IMR-90 (cell line): ENCODE data around the gene BPIFA1. TPM values are rescaled to one million over a fixed set of nuclear protein-coding genes. Genes with fewer than 3 reads are reported as not detected.

ENCODE experiments used
- ATAC-seq: fragments of 200-7000 bp; cut with Tn5 transposase; 2 replicates; pipeline ENCODE4 v1.9.1; 2020; ENCODE audit warnings: low read depth, mild to moderate bottlenecking, moderate library complexity
- BruUV-seq: library from RNA; stranded (reverse); fragments of 400-500 nt; replicated peaks from 2 replicates; lab custom pipeline; 2021; lab: Mats Ljungman, UMichigan
- CTCF ChIA-PET: fragments of 300-600 bp; formaldehyde crosslinking; extraction: SDS; loops from one replicate; lab custom pipeline; 2021; ENCODE audit warnings: antibody characterized with exemption; lab: Yijun Ruan, JAX
- POLR2A ChIA-PET: fragments of 300-600 bp; sonication (Branson Sonifier 250); formaldehyde crosslinking; loops from one replicate; lab custom pipeline; 2022; ENCODE audit warnings: antibody characterized with exemption; ENCODE audit not compliant: unreplicated experiment; lab: Charles Lee
- DNase-seq: peaks from one replicate; pipeline ENCODE4 v3.0.0; 2013
- H2AFZ ChIP-seq: replicated peaks from 2 replicates; pipeline ENCODE3; 2013; ENCODE audit warnings: low read length, mild to moderate bottlenecking; ENCODE audit not compliant: poor library complexity
- H2AK5ac ChIP-seq: 2 replicates; pipeline ENCODE4 v1.6.1; 2013; ENCODE audit warnings: low read depth, low read length, inconsistent platforms
- H2AK9ac ChIP-seq: replicated peaks from 2 replicates; pipeline ENCODE3; 2013; ENCODE audit warnings: mild to moderate bottlenecking, low read depth, low read length, moderate library complexity; ENCODE audit not compliant: poor library complexity
- H2BK120ac ChIP-seq: 2 replicates; pipeline ENCODE4 v1.6.1; 2013; ENCODE audit warnings: low read depth, low read length, inconsistent platforms
- H2BK15ac ChIP-seq: 3 replicates; pipeline ENCODE4 v1.6.1; 2013; ENCODE audit warnings: low read depth, low read length, inconsistent platforms
- H2BK20ac ChIP-seq: 2 replicates; pipeline ENCODE4 v1.6.1; 2013; ENCODE audit warnings: low read depth, mild to moderate bottlenecking, inconsistent platforms, low read length, moderate library complexity
- H2BK5ac ChIP-seq: 2 replicates; pipeline ENCODE4 v1.6.1; 2013; ENCODE audit warnings: mild to moderate bottlenecking, low read depth, low read length, inconsistent platforms; ENCODE audit not compliant: poor library complexity, severe bottlenecking
- H3K14ac ChIP-seq: replicated peaks from 2 replicates; pipeline ENCODE4 v1.6.1; 2013; ENCODE audit warnings: low read depth, low read length, inconsistent platforms
- H3K18ac ChIP-seq: 2 replicates; pipeline ENCODE4 v1.6.1; 2013; ENCODE audit warnings: low read depth, low read length, control low read depth
- H3K23ac ChIP-seq: 2 replicates; pipeline ENCODE4 v1.6.1; 2013; ENCODE audit warnings: low read depth, low read length, inconsistent platforms
- H3K27ac ChIP-seq: 2 replicates; pipeline ENCODE4 v1.5.1; 2013; ENCODE audit warnings: mild to moderate bottlenecking, control low read depth, low read length; ENCODE audit not compliant: insufficient read depth
- H3K27me3 ChIP-seq: 2 replicates; pipeline ENCODE4 v1.6.1; 2013; ENCODE audit warnings: low read length; ENCODE audit not compliant: control insufficient read depth, insufficient read depth
- H3K36me3 ChIP-seq: 2 replicates; pipeline ENCODE4 v1.6.1; 2013; ENCODE audit warnings: low read length, mixed read lengths; ENCODE audit not compliant: control insufficient read depth, insufficient read depth
- H3K4ac ChIP-seq: 2 replicates; pipeline ENCODE4 v1.6.1; 2013; ENCODE audit warnings: low read depth, low read length, inconsistent platforms
- H3K4me1 ChIP-seq: 2 replicates; pipeline ENCODE4 v1.6.1; 2013; ENCODE audit warnings: low read length, mixed read lengths; ENCODE audit not compliant: control insufficient read depth, insufficient read depth
- H3K4me2 ChIP-seq: 2 replicates; pipeline ENCODE4 v1.6.1; 2013; ENCODE audit warnings: low read depth, mild to moderate bottlenecking, control low read depth, low read length, moderate library complexity
- H3K4me3 ChIP-seq: 2 replicates; pipeline ENCODE4 v1.5.1; 2013; ENCODE audit warnings: low read depth, mild to moderate bottlenecking, control low read depth, low read length, moderate library complexity; ENCODE audit not compliant: insufficient read depth
- H3K56ac ChIP-seq: 2 replicates; pipeline ENCODE4 v1.6.1; 2013; ENCODE audit warnings: low read length, inconsistent platforms; ENCODE audit not compliant: insufficient read depth; ENCODE audit errors: extremely low read depth
- H3K79me1 ChIP-seq, 2 experiments: 2 replicates each; pipeline ENCODE4 v1.6.1; 2013; ENCODE audit warnings: low read length in 2 of 2, inconsistent platforms in 1 of 2, low read depth in 1 of 2
- H3K9ac ChIP-seq: 2 replicates; pipeline ENCODE4 v1.6.1; 2013; ENCODE audit warnings: low read depth, low read length, control low read depth
- H3K9me1 ChIP-seq: 2 replicates; pipeline ENCODE4 v1.6.1; 2013; ENCODE audit warnings: low read length, inconsistent platforms; ENCODE audit not compliant: insufficient read depth
- H3K9me3 ChIP-seq: 2 replicates; pipeline ENCODE4 v1.6.1; 2013; ENCODE audit warnings: low read length; ENCODE audit not compliant: control insufficient read depth, insufficient read depth
- H4K20me1 ChIP-seq: 2 replicates; pipeline ENCODE4 v1.6.1; 2013; ENCODE audit warnings: low read length, inconsistent platforms; ENCODE audit not compliant: insufficient read depth
- H4K5ac ChIP-seq: 2 replicates; pipeline ENCODE4 v1.6.1; 2013; ENCODE audit warnings: mild to moderate bottlenecking, low read depth, low read length, control low read depth
- H4K8ac ChIP-seq, 2 experiments: 2 replicates each; pipeline ENCODE4 v1.6.1; 2013; ENCODE audit warnings: low read depth in 2 of 2, low read length in 2 of 2, control low read depth in 1 of 2, inconsistent platforms in 1 of 2
- H4K91ac ChIP-seq: 2 replicates; pipeline ENCODE4 v1.6.1; 2013; ENCODE audit warnings: low read depth, low read length, inconsistent platforms; ENCODE audit not compliant: insufficient read depth
- BHLHE40 ChIP-seq: fragments of 150-350 bp; IDR thresholded peaks from 2 replicates; pipeline ENCODE4 v1.6.1; 2016; ENCODE audit warnings: mild to moderate bottlenecking, low read depth, low read length
- CHD1 ChIP-seq: IDR thresholded peaks from 2 replicates; pipeline ENCODE4 v1.6.1; 2012; ENCODE audit warnings: low read depth, low read length, improper control_type of control experiment
- ELK1 ChIP-seq: fragments of 150-350 bp; IDR thresholded peaks from 2 replicates; pipeline ENCODE4 v1.6.1; 2016; ENCODE audit warnings: low read depth, mild to moderate bottlenecking, low read length, moderate library complexity, borderline replicate concordance
- MAFK ChIP-seq: IDR thresholded peaks from 2 replicates; pipeline ENCODE4 v1.6.1; 2012; ENCODE audit warnings: low read depth, low read length, improper control_type of control experiment
- MAZ ChIP-seq: IDR thresholded peaks from 2 replicates; pipeline ENCODE4 v1.6.1; 2012; ENCODE audit warnings: low read depth, mild to moderate bottlenecking, low read length, improper control_type of control experiment, moderate library complexity, borderline replicate concordance
- MXI1 ChIP-seq: IDR thresholded peaks from 2 replicates; pipeline ENCODE4 v1.6.1; 2012; ENCODE audit warnings: low read depth, mild to moderate bottlenecking, low read length, moderate library complexity, borderline replicate concordance
- NFE2L2 ChIP-seq: fragments of 150-350 bp; IDR thresholded peaks from 2 replicates; pipeline ENCODE4 v1.6.1; 2016; ENCODE audit warnings: low read depth, mild to moderate bottlenecking, low read length
- RFX5 ChIP-seq: IDR thresholded peaks from 2 replicates; pipeline ENCODE4 v1.8.0; 2012; ENCODE audit warnings: low read depth, mild to moderate bottlenecking, low read length, moderate library complexity
- USF2 ChIP-seq: fragments of 150-350 bp; IDR thresholded peaks from 2 replicates; pipeline ENCODE4 v1.6.1; 2017; ENCODE audit warnings: mild to moderate bottlenecking, antibody characterized with exemption, low read length, low read depth
- WGBS, 2 experiments: methylation state at CpG; one replicate each; pipeline versions ENCODE4 v1.1.5 to v1.1.7; 2013; ENCODE audit warnings: missing lambda C conversion rate in 2 of 2; ENCODE audit not compliant: insufficient read length in 1 of 2; ENCODE audit errors: extremely low coverage in 2 of 2; 5-methylcytosine and 5-hydroxymethylcytosine counted together
- dilution Hi-C: fragments of 300-500 bp; cut with HindIII; formaldehyde crosslinking; loops from one replicate; pipeline ENCODE4 v1.14.3; 2018; ENCODE audit warnings: low sequenced_read_pairs; ENCODE audit not compliant: unreplicated experiment
- in situ Hi-C: fragments of 300-500 bp; cut with MboI; formaldehyde crosslinking; loops from 3 replicates; pipeline ENCODE4 v1.14.3; 2019; ENCODE audit warnings: low sequenced_read_pairs, inconsistent platforms, mixed read lengths
- intact Hi-C: fragments of 100-400 bp; cut with micrococcal nuclease; formaldehyde crosslinking; loops from 2 replicates; pipeline ENCODE4 v1.10.0; 2022
- polyA plus RNA-seq, 3 experiments: library from polyadenylated mRNA; depleted of rRNA; stranded (reverse); fragments of >200 nt; gene quantifications; 2 replicates each; pipeline ENCODE4 v1.2.3, GENCODE V29; 2012; ENCODE audit warnings: low replicate concordance in 1 of 3
- total RNA-seq: library from RNA; depleted of rRNA; stranded (reverse); fragments of >200 nt; gene quantifications from 2 replicates; pipeline ENCODE4 v1.2.3, GENCODE V29; 2012

BPIFA1 gene
- total and polyA plus RNA-seq, 2 of the 4 experiments (the other 2 are of a cell fraction) = not detected

- H3K4ac ChIP-seq = no peak overlapping the region
- H2BK120ac ChIP-seq = no peak overlapping the region
- H4K91ac ChIP-seq = no peak overlapping the region
- in situ Hi-C loops (no loop called here), dilution Hi-C loops (no loop called here), intact Hi-C loops (no loop called here)
- TF ChIP-seq CHD1 (no peak), MAZ (no peak), RFX5 (no peak), BHLHE40 (no peak), ELK1 (no peak), MXI1 (no peak), NFE2L2 (no peak), USF2 (no peak), MAFK (no peak)
- no peaks in the 10 kb centered on the region for H3K9me3 ChIP-seq
- H4K5ac ChIP-seq = no peak overlapping the region
- no peak overlapping the region for H2BK20ac ChIP-seq
- no peaks in the 10 kb centered on the region for H4K20me1 ChIP-seq
- ChIA-PET POLR2A (no interaction called here), CTCF (no interaction called here)
- H3K4me1 ChIP-seq = no peaks in the 10 kb centered on the region
- H3K9ac ChIP-seq = no peak overlapping the region
- H3K79me1 ChIP-seq = no peaks in the 10 kb centered on the region
- H3K27me3 ChIP-seq = peaks cover 2% of the 10 kb centered on the region
- H3K27ac ChIP-seq = no peak overlapping the region
- H3K9me1 ChIP-seq = no peaks in the 10 kb centered on the region
- H3K4me3 ChIP-seq = no peak overlapping the region
- DNase-seq (no peak), ATAC-seq (no peak)
- WGBS, 2 experiments = no CpG with 5 or more reads among the region's 1 CpG
- no TSS peak for BruUV-seq
- H2AK5ac ChIP-seq = no peak overlapping the region
- no peak overlapping the region for H3K4me2 ChIP-seq
- H3K23ac ChIP-seq = no peak overlapping the region
- H3K36me3 ChIP-seq = no peaks in the 10 kb centered on the region
- no peak overlapping the region for H4K8ac ChIP-seq
- no peak overlapping the region for H3K56ac ChIP-seq
- H3K18ac ChIP-seq = no peak overlapping the region
- no peak overlapping the region for H2BK15ac ChIP-seq
- no peak overlapping the region for H3K14ac ChIP-seq
- no peak overlapping the region for H2BK5ac ChIP-seq
- no peak overlapping the region for H2AFZ ChIP-seq
- H2AK9ac ChIP-seq = no peak overlapping the region
Observed at GRCh38 chr20:33239418-33239817, 3.6 kb downstream of the BPIFA1 start.
